Calu3 (cell line): ENCODE measurements around the gene SLC22A13. TPM values are rescaled to one million over a fixed set of nuclear protein-coding genes. Genes with fewer than 3 reads are reported as not detected.
"Not testable (repeated sequence)": the region's sequence is repeated elsewhere in the genome, so short reads cannot be mapped to it uniquely, and the experiment has no call there.

Experiments
- BruUV-seq: library from RNA; stranded (reverse); fragments of 400-500 nt; replicated peaks from 2 replicates; lab custom pipeline; 2021; lab: Mats Ljungman, UMichigan
- CTCF ChIA-PET: fragments of 300-600 bp; sonication (Branson Sonifier 250); formaldehyde crosslinking; loops from one replicate; lab custom pipeline; 2022; ENCODE audit warnings: antibody characterized with exemption; lab: Charles Lee
- DNase-seq: peaks from one replicate; pipeline ENCODE4 v3.0.0; 2022
- H3K27ac Mint-ChIP-seq: one replicate; pipeline ENCODE4 v1.8.0; 2022; ENCODE audit warnings: mixed read lengths; ENCODE audit not compliant: unreplicated experiment
- H3K27me3 Mint-ChIP-seq: one replicate; pipeline ENCODE4 v1.8.0; 2022; ENCODE audit warnings: mixed read lengths; ENCODE audit not compliant: unreplicated experiment
- H3K36me3 Mint-ChIP-seq: one replicate; pipeline ENCODE4 v1.8.0; 2022; ENCODE audit warnings: mild to moderate bottlenecking, moderate library complexity, mixed read lengths; ENCODE audit not compliant: insufficient read depth, unreplicated experiment
- H3K4me1 Mint-ChIP-seq: one replicate; pipeline ENCODE4 v1.8.0; 2022; ENCODE audit warnings: mild to moderate bottlenecking, low read depth, mixed read lengths; ENCODE audit not compliant: unreplicated experiment
- H3K4me3 Mint-ChIP-seq: one replicate; pipeline ENCODE4 v1.8.0; 2022; ENCODE audit warnings: mild to moderate bottlenecking, low read depth, moderate library complexity, mixed read lengths; ENCODE audit not compliant: unreplicated experiment
- H3K9me3 Mint-ChIP-seq: one replicate; pipeline ENCODE4 v1.8.0; 2022; ENCODE audit warnings: low read depth, mixed read lengths; ENCODE audit not compliant: unreplicated experiment
- CTCF ChIP-seq: fragments of 200-600 bp; IDR thresholded peaks from one replicate; pipeline ENCODE4 v1.8.0; 2022; ENCODE audit warnings: antibody characterized with exemption; ENCODE audit not compliant: unreplicated experiment
- intact Hi-C: fragments of 100-400 bp; cut with micrococcal nuclease; formaldehyde crosslinking; loops from one replicate; pipeline ENCODE4 v1.10.0; 2022; ENCODE audit not compliant: unreplicated experiment
- total RNA-seq: library from RNA; stranded (reverse); gene quantifications from 2 replicates; pipeline ENCODE4 v1.2.3, GENCODE V29; 2022

SLC22A13 gene
- total RNA-seq, 1 experiment from 2014 or later, result 3.5 TPM

DNA sequence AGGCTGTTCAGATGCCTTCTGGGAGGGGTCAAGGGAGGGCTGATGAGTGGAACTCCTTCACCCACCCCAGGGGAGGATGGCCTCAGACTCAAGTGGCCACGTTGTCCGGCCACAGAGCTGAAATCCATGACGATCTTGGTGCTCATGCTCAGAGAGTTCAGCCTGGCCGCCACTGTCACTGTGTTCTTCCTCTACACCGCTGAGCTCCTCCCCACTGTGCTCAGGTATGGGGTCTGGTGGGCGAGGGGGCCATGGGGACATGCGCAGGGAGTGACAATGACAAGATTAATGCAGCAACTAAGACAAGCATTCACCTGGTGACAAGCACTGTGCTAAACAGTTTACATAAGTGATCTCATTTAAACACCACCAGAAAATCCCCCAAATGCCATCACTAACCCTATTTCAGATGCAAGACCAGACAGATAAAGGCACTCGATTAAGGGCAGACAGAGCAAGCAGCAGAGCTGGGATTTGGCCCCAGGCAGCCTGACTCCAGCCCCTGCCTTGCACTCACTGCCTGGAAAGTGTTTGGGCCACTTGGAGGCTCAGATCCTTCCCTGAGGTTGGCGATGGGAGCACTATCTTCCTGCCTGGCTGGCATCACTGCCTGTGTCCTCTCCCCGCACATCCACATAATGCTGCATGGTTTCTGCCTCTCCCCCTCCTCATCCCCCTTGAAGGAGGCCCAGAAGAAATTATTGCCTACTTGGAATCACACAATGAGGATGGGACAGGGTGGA is 50.0 kb downstream of the SLC22A13 start:
- no peak overlapping the region for H3K27ac Mint-ChIP-seq
- H3K27me3 Mint-ChIP-seq, result no peaks in the 10 kb centered on the region
- TF ChIP-seq CTCF, result no peak
- no peaks in the 10 kb centered on the region for H3K9me3 Mint-ChIP-seq
- DNase-seq, result no peak
- BruUV-seq, result no TSS peak
- no peak overlapping the region for H3K4me3 Mint-ChIP-seq
- H3K4me1 Mint-ChIP-seq, result no peaks in the 10 kb centered on the region
- CTCF ChIA-PET, result no interaction called here
- no peaks in the 10 kb centered on the region for H3K36me3 Mint-ChIP-seq
- intact Hi-C loops, result no loop called here

- H3K27me3 Mint-ChIP-seq, result no peaks in the 10 kb centered on the region
- no peak for DNase-seq
- no peaks in the 10 kb centered on the region for H3K9me3 Mint-ChIP-seq
- intact Hi-C loops, result no loop called here
- no peaks in the 10 kb centered on the region for H3K36me3 Mint-ChIP-seq
- no peak overlapping the region for H3K27ac Mint-ChIP-seq
- H3K4me1 Mint-ChIP-seq, result no peaks in the 10 kb centered on the region
- CTCF ChIA-PET, result no interaction called here
- BruUV-seq, result no TSS peak
- TF ChIP-seq CTCF, result no peak
- H3K4me3 Mint-ChIP-seq, result no peak overlapping the region
These were observed 51.0 kb downstream of the SLC22A13 start for GRCh38 chr3:38316356-38317191.

DNA sequence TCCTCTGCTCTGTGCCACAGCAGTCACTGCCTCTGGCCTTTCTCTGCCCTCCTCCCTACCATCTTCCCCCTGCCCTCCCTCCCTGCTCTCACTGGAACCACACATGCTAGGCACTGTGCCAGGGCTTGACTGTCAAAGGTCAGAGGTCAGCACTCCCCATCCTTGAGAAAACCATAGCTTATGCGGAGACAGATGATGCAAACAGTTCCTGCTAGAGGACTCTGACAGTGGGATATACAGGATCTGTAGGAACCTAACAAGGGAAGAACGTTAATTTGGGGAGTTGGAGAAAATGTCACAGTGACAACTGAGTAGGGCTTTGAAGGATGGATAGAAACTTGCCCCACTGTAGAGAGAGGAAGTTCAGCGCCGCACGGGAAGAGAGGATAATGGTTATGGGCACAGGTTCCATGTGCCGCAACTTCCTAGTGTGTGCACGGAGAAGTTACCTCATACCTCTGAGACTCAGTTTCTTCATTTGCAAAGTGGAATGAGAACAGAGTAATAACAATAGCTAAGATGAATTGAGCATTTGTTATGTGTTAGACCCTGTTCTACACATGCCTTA is 51.7 kb downstream of the SLC22A13 start:
- H3K4me3 Mint-ChIP-seq, result no peak overlapping the region
- BruUV-seq, result no TSS peak
- H3K9me3 Mint-ChIP-seq, result no peaks in the 10 kb centered on the region
- no peak for DNase-seq
- intact Hi-C loops, result no loop called here
- CTCF ChIA-PET, result no interaction called here
- H3K27ac Mint-ChIP-seq, result no peak overlapping the region
- no peaks in the 10 kb centered on the region for H3K36me3 Mint-ChIP-seq
- no peaks in the 10 kb centered on the region for H3K4me1 Mint-ChIP-seq
- no peaks in the 10 kb centered on the region for H3K27me3 Mint-ChIP-seq
- no peak for TF ChIP-seq CTCF

GRCh38 chr3:38318766-38319671 is 53.4 kb downstream of the SLC22A13 start:
- Mint-ChIP-seq H3K36me3 (no peaks in the 10 kb centered on the region), H3K27ac (no peak overlapping the region), H3K4me1 (no peaks in the 10 kb centered on the region), H3K27me3 (no peaks in the 10 kb centered on the region), H3K9me3 (no peaks in the 10 kb centered on the region), H3K4me3 (no peak overlapping the region)
- DNase-seq, result no peak
- BruUV-seq, result no TSS peak
- CTCF ChIA-PET, result no interaction called here
- TF ChIP-seq CTCF, result no peak
- intact Hi-C loops, result no loop called here

DNA sequence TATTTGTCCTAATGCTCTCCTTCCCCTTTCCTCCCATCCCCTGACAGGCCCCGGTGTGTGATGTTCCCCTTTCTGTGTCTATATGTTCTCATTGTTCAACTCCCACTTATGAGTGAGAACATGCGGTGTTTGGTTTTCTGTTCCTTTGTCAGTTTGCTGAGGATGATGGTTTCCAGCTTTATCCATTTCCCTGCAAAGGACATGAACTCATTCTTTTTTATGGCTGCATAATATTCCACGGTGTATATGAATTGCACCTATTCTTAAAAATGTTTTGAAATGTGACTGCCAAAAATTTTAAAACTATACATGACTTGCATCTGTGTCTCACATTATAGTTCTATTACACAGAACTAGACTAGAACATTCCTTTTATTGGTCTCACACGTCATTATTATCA is 55.0 kb downstream of the SLC22A13 start:
- not testable (repeated sequence) for H3K36me3 Mint-ChIP-seq, BruUV-seq, H3K9me3 Mint-ChIP-seq

More for the DNA sequence above, 55.0 kb downstream of the SLC22A13 start:
- H3K4me3 Mint-ChIP-seq, H3K27ac Mint-ChIP-seq, CTCF ChIA-PET, H3K4me1 Mint-ChIP-seq, DNase-seq, intact Hi-C loops, H3K27me3 Mint-ChIP-seq: not testable (repeated sequence)
